ENCODE results near the gene KIAA1958.

DNA sequence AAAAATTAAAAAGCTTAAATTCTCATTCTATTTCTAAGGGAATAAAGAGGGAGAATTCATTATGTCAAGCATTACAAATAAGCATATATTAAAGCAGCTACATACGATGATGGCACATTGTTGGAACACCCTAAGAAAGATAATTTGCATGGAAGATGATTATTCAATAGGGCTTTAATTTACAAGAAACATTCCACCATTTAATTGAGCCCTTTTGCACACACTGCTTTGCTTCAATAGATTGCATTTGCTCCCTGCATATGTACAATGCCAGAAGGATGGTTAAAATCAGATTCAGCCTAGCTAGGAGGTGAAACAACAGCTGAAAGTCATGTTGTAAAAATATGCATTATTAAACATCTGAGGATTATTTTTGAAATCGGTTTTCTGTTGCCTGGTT, 21.8 kb downstream of the KIAA1958 start:
- TF ChIP-seq, protein P1, sequence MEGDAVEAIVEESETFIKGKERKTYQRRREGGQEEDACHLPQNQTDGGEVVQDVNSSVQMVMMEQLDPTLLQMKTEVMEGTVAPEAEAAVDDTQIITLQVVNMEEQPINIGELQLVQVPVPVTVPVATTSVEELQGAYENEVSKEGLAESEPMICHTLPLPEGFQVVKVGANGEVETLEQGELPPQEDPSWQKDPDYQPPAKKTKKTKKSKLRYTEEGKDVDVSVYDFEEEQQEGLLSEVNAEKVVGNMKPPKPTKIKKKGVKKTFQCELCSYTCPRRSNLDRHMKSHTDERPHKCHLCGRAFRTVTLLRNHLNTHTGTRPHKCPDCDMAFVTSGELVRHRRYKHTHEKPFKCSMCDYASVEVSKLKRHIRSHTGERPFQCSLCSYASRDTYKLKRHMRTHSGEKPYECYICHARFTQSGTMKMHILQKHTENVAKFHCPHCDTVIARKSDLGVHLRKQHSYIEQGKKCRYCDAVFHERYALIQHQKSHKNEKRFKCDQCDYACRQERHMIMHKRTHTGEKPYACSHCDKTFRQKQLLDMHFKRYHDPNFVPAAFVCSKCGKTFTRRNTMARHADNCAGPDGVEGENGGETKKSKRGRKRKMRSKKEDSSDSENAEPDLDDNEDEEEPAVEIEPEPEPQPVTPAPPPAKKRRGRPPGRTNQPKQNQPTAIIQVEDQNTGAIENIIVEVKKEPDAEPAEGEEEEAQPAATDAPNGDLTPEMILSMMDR (IDR thresholded peaks at IDR 0.05; ENCODE audit: low read depth, low read length), result no peak
- TF ChIP-seq EZH2phosphoT487 (IDR thresholded peaks at IDR 0.05; ENCODE audit: low read depth), result no peak

Data from OCI-LY3 (cell line).